Left lung (tissue), 10 donors: ENCODE measurements around the gene LRRFIP2. TPM values are rescaled to one million over a fixed set of nuclear protein-coding genes. Genes with fewer than 3 reads are reported as not detected.
A peak's percentile ranks its signal among the peaks of the same experiment; 100 is the strongest.

ENCODE experiments used
- ATAC-seq: fragments of 200-7000 bp; cut with Tn5 transposase; one replicate; pipeline ENCODE4 v1.9.1; 2020; ENCODE audit warnings: moderate library complexity
- DNase-seq, 4 donors: peaks; one replicate each; pipeline ENCODE4 v3.0.0-alpha.2; 2013 to 2020
- H3K27ac ChIP-seq, 2 donors: fragments of 200-600 bp; sonication (generic) in 1 of 2; one replicate each; pipeline versions ENCODE4 v1.5.0 to v1.8.0; 2020 to 2021
- H3K27me3 ChIP-seq, 2 donors: fragments of 200-600 bp; sonication (generic) in 1 of 2; one replicate each; pipeline versions ENCODE4 v1.5.0 to v1.8.0; 2020 to 2021
- H3K36me3 ChIP-seq, 2 donors: fragments of 200-600 bp; sonication (generic) in 1 of 2; one replicate each; pipeline versions ENCODE4 v1.5.0 to v1.8.0; 2020 to 2021
- H3K4me1 ChIP-seq, 2 donors: fragments of 200-600 bp; one replicate each; pipeline ENCODE4 v1.8.0; 2021
- H3K4me3 ChIP-seq, 2 donors: fragments of 200-600 bp; sonication (generic) in 1 of 2; one replicate each; pipeline versions ENCODE4 v1.5.0 to v1.8.0; 2020 to 2021; ENCODE audit warnings: mild to moderate bottlenecking in 1 of 2
- H3K9me3 ChIP-seq, 2 donors: fragments of 200-600 bp; sonication (generic) in 1 of 2; one replicate each; pipeline versions ENCODE4 v1.5.0 to v1.8.0; 2020 to 2021
- CTCF ChIP-seq, 2 donors: fragments of 200-600 bp; sonication (generic) in 1 of 2; IDR thresholded peaks; one replicate each; pipeline versions ENCODE4 v1.5.0 to v1.8.0; 2021; ENCODE audit warnings: antibody characterized with exemption in 2 of 2
- intact Hi-C, 2 donors: fragments of 100-400 bp; cut with DNase I; formaldehyde crosslinking; loops; one replicate each; pipeline versions ENCODE4 v1.11.2 to v1.14.2; 2022
- polyA plus RNA-seq, 6 donors: library from polyadenylated mRNA; unstranded; fragments of 120-200 nt; gene quantifications; one replicate each; pipeline ENCODE4 v1.2.1, GENCODE V29; 2013; ENCODE audit not compliant: insufficient read length in 6 of 6
- total RNA-seq, 2 donors: library from RNA; stranded (reverse); fragmentation: NEBNext Ultra II Directional; extraction: Animal tissue kit (Norgen Biotek cat#: 25700); gene quantifications; one replicate each; pipeline ENCODE4 v1.2.1, GENCODE V29; 2021
- donor health status: DM: no; HTN: yes; CAD: no.
- donor health status: DM: no; HTN: no; CAD: no.

LRRFIP2 gene
- total and polyA plus RNA-seq, 8 donors = 52.6 to 76.3 (median 66.0) TPM

- no peak for TF ChIP-seq CTCF (IDR thresholded peaks at IDR 0.05)
- Histone ChIP-seq H3K27me3 (no peaks in the 10 kb centered on the region), H3K4me1 (peaks cover 0 to 44% of the 10 kb centered on the region in 2 donors), H3K9me3 (no peaks in the 10 kb centered on the region), H3K36me3 (peaks cover 0 to 11% of the 10 kb centered on the region in 2 donors), H3K27ac (no peak overlapping the region), H3K4me3 (no peak overlapping the region)
- ATAC-seq = no peak
- intact Hi-C loops = no loop called here
- DNase-seq = peak in 1 of 4 donors; percentile 59
Observed at GRCh38 chr3:37170060-37170459, 4.3 kb downstream of the LRRFIP2 start.

GRCh38 chr3:37168896-37169295 is 5.5 kb downstream of the LRRFIP2 start:
- Histone ChIP-seq H3K4me1 (peaks cover 0 to 38% of the 10 kb centered on the region in 2 donors), H3K9me3 (no peaks in the 10 kb centered on the region), H3K36me3 (peaks cover 0 to 11% of the 10 kb centered on the region in 2 donors), H3K27me3 (no peaks in the 10 kb centered on the region), H3K27ac (no peak overlapping the region), H3K4me3 (no peak overlapping the region)
- TF ChIP-seq CTCF (IDR thresholded peaks at IDR 0.05) = no peak
- ATAC-seq (no peak), DNase-seq (no peak)
- intact Hi-C loops = no loop called here

- Histone ChIP-seq H3K4me3 (no peak overlapping the region), H3K27ac (no peak overlapping the region), H3K4me1 (peaks cover 0 to 10% of the 10 kb centered on the region in 2 donors), H3K36me3 (peaks cover 0 to 18% of the 10 kb centered on the region in 2 donors), H3K27me3 (no peaks in the 10 kb centered on the region), H3K9me3 (no peaks in the 10 kb centered on the region)
- intact Hi-C loops = no loop called here
- no peak for ATAC-seq
- no peak for TF ChIP-seq CTCF (IDR thresholded peaks at IDR 0.05)
- no peak for DNase-seq
Observed at GRCh38 chr3:37163262-37164015, 10.9 kb downstream of the LRRFIP2 start.

GRCh38 chr3:37162501-37163245 is 11.7 kb downstream of the LRRFIP2 start:
- Histone ChIP-seq H3K9me3 (no peaks in the 10 kb centered on the region), H3K27me3 (no peaks in the 10 kb centered on the region), H3K36me3 (peaks cover 0 to 18% of the 10 kb centered on the region in 2 donors), H3K4me1 (peaks cover 0 to 7% of the 10 kb centered on the region in 2 donors), H3K27ac (no peak overlapping the region), H3K4me3 (no peak overlapping the region)
- no peak for TF ChIP-seq CTCF (IDR thresholded peaks at IDR 0.05)
- no peak for ATAC-seq
- intact Hi-C loops = no loop called here
- no peak for DNase-seq

GRCh38 chr3:37161351-37161750 is 13.0 kb downstream of the LRRFIP2 start:
- Histone ChIP-seq H3K4me3 (no peak overlapping the region), H3K27me3 (no peaks in the 10 kb centered on the region), H3K27ac (no peak overlapping the region), H3K36me3 (peaks cover 0 to 18% of the 10 kb centered on the region in 2 donors), H3K9me3 (no peaks in the 10 kb centered on the region), H3K4me1 (peaks cover 0 to 7% of the 10 kb centered on the region in 2 donors)
- DNase-seq = no peak
- TF ChIP-seq CTCF (IDR thresholded peaks at IDR 0.05) = no peak
- intact Hi-C loops = no loop called here
- no peak for ATAC-seq
